GM21381 (cell line): ENCODE data around the gene TGFB2.

Experiments
- ATAC-seq: cut with Tn5 transposase; IDR thresholded peaks from one replicate; pipeline ENCODE4 v1.9.1; 2021; ENCODE audit warnings: mild to moderate bottlenecking, moderate library complexity; ENCODE audit not compliant: unreplicated experiment

The TGFB2 gene

DNA sequence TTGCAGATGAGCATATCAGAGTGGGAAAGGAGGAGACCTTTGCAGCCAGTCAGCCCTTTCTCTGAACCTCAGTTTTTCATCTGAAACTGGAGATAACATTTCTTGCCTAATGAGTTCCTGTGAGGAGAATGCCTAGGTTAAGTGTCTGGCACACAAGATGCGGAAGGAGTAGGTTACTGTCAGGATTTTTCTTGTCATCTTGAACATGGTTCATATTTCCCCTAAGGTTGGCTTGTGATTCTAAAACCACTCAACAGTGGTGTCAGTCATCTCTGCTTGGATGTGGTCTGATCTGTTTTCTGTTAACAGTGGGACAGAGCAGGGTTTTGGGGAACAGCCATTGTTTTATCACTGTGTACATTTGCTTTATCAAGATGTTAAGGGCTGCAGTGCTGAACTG lies 70.6 kb downstream of the TGFB2 start:
- ATAC-seq: no peak

GRCh38 chr1:218421531-218421930 lies 76.4 kb downstream of the TGFB2 start:
- ATAC-seq: no peak

DNA sequence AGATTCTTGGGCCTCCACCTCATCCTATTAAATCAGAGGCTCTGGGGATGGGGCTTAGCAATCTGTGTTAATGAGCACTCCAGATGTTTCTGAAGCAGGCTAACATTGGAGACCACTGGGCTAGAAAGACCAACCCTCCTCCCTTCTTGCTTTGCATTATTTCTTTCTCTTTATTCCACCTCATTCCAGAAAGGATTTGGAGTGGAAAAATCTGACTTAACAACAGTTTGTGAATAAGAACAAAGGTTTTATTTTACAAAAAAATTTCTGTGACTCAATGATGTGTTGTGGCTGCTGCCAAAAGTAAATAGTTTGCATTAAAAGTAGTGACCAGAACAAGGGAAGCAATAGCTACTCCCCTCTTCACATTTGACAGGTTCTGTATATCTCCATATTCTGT lies 79.4 kb downstream of the TGFB2 start:
- no peak for ATAC-seq

DNA sequence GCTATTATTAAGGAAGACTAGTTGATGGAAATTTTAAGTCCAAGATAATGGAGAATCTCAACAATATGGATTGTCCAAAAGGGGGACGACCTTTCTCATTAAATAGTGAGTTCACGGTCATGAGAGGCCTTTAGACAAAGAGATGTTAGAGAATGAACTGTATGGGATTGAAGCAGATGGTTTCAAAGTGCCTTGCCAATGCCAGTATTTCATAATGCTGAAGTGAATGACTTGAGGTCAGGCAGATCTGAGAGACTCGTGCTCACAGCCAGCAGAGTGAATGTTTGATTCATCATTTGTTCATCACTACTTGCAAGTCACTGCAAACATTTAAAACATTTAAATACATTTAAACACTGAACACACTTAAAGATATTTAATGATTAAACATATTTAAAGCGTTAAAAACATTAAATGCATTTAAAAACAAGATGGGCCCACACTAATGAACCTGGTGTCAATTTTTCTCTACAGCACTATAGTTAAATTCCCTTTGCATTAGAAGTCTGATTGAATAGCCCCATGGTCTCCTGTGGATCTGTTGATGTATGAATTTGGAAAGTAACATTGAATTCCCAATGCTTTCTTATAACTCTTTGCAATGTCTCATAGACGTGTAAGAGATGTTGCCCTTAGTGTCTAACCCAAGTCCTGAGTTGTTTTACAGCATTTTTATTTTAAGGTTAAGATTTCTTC lies 80.7 kb downstream of the TGFB2 start:
- no peak for ATAC-seq

- ATAC-seq: no peak
Observed at GRCh38 chr1:218426343-218426657, 81.2 kb downstream of the TGFB2 start.

GRCh38 chr1:218429301-218429700 lies 84.2 kb downstream of the TGFB2 start:
- ATAC-seq: no peak

DNA sequence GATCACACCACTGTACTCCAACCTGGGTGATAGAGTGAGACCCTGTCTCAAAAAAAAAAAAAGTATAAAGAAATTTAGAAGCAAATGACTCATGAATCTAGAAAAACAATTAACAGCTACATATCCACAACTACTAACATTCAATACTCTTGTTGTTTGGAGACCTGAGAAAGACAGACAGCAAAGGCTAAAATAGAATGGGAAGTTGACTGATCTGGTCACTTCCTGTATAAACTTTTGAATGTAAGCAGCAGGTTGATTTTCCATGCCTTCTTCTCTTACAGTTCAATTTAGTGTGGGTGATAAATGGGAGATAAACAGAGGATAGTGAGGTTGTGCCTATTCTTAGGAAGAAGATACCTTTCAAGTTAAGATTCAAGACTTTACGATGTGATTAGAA lies 85.2 kb downstream of the TGFB2 start:
- ATAC-seq: no peak

GRCh38 chr1:218430822-218431221 lies 85.7 kb downstream of the TGFB2 start:
- ATAC-seq: no peak

DNA sequence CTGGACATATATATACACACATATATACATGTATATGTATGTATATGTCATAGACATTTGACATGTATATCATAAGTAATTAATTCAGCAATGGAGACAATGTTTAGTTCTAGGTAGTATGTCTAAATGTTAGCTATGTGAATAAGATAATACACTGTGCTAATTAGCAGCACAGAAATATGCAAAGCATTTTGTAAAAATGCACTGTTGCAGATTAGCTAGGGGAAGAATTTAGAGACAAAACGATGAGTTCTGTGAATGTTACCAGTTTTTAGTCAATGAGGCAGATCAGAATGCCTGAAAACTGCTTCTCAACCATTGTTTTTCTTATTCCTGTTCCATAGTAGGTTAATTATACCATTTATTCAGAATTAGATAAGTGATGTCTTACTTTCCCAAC lies 86.3 kb downstream of the TGFB2 start:
- no peak for ATAC-seq

DNA sequence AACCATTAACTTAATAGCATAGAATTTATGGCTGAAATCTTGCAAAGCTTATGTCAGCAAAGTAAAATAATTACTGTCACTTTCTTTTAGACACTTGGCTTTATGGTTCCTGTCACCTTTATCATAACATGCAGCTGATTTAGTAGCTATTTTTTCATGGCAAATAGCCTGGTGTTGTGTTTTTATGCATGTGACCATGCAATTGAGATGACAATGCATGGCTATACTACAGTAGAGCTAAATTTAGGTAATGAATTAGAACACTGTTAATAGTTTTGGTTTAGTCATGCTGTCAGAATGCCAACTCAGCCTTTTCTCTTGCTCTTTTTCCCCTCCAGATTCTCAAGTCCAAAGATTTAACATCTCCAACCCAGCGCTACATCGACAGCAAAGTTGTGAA lies 88.6 kb downstream of the TGFB2 start:
- ATAC-seq: no peak

DNA sequence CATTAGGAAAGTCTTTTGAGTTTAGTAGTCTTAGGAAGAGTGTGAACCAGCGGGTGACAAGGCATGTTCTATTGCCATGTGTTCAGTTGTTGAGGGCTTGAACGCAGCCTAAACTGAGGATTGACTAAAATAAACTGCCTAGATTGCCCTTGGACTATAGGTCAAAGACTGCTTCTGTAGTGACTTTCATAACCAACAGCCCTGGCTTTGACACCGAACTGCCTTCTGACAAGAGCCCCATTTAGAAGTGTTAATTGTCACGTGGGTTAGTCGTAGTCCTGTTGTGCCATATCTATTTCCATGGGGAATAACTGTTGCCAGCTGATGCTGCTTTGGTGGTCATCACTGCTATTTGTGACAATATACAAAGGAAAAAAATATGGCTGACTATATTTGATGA lies 90.4 kb downstream of the TGFB2 start:
- no peak for ATAC-seq

- no peak for ATAC-seq
Observed at GRCh38 chr1:218436346-218436745, 91.2 kb downstream of the TGFB2 start.

GRCh38 chr1:218436997-218437396 lies 91.9 kb downstream of the TGFB2 start:
- no peak for ATAC-seq

GRCh38 chr1:218439541-218440295 lies 94.6 kb downstream of the TGFB2 start:
- ATAC-seq: no peak

GRCh38 chr1:218443255-218443654 lies 98.1 kb downstream of the TGFB2 start:
- no peak for ATAC-seq

- no peak for ATAC-seq
Observed at GRCh38 chr1:218444173-218444572, 99.0 kb downstream of the TGFB2 start.

- ATAC-seq: no peak
Observed at GRCh38 chr1:218444588-218444987, 99.5 kb downstream of the TGFB2 start.

- no peak for ATAC-seq
Observed at GRCh38 chr1:218447010-218447689, 102.0 kb downstream of the TGFB2 start.

DNA sequence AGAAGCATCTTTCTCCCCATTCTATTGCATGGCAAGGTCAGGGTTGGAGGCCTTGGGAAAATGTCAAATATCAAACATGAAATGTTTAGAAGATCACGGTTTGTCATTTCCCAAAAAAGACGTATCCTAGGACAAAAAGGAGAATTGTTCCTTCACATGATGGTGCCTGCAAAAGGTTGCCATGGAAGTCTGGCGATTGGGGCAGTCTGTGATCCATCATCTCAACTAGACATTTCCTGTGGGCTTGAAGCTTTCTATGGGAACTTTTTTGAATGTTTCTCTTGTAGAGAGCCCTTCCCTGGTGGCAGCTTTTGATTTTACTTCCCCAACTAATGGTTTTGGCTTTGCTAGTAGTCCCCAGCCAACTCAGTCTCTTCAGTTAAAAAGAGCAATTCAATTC lies 106.3 kb downstream of the TGFB2 start:
- ATAC-seq: no peak

- ATAC-seq: no peak
Observed at GRCh38 chr1:218454700-218455282, 109.7 kb downstream of the TGFB2 start.

- ATAC-seq: no peak
Observed at GRCh38 chr1:218456444-218456843, 111.3 kb downstream of the TGFB2 start.

- no peak for ATAC-seq
Observed at GRCh38 chr1:218459450-218459849, 114.3 kb downstream of the TGFB2 start.
